HCT116 (cell line): ENCODE results near the gene WDR35. TPM values are rescaled to one million over a fixed set of nuclear protein-coding genes. Genes with fewer than 3 reads are reported as not detected.

ENCODE experiments used
- ATAC-seq: fragments of 200-7000 bp; cut with Tn5 transposase; 2 replicates; pipeline ENCODE4 v1.9.1; 2020; ENCODE audit warnings: mild to moderate bottlenecking, moderate library complexity
- BruUV-seq: library from RNA; stranded (reverse); fragments of 400-500 nt; replicated peaks from 2 replicates; lab custom pipeline; 2021; lab: Mats Ljungman, UMichigan
- CTCF ChIA-PET: fragments of 300-600 bp; sonication (Branson Sonifier 250); formaldehyde crosslinking; loops from one replicate; lab custom pipeline; 2021; ENCODE audit warnings: antibody characterized with exemption; lab: Charles Lee
- POLR2A ChIA-PET: fragments of 300-600, 350-600 bp; sonication (Branson Sonifier 250); formaldehyde crosslinking; loops from one replicate; lab custom pipeline; 2021; ENCODE audit warnings: antibody characterized with exemption; lab: Charles Lee
- RAD21 ChIA-PET, 2 experiments: fragments of 300-600 bp; sonication (Branson Sonifier 250); formaldehyde crosslinking; loops; one replicate each; lab custom pipeline; 2023; ENCODE audit warnings: low total read pairs in 2 of 2; ENCODE audit not compliant: uncharacterized antibody in 2 of 2, unreplicated experiment in 2 of 2, low non-redundant PET in 1 of 2; lab: Charles Lee
- DNase-seq: peaks from one replicate; pipeline ENCODE4 v3.0.0-alpha.2; 2010; ENCODE audit warnings: low read depth, low spot score
- H2AFZ ChIP-seq: fragments of 200-600 bp; shearing (Covaris generic), sonication (generic); 2 replicates; pipeline ENCODE4 v1.6.1; 2017; ENCODE audit warnings: low read depth, mixed run types, mixed read lengths, antibody characterized with exemption, low read length; ENCODE audit not compliant: poor library complexity, severe bottlenecking
- H3K27ac ChIP-seq: 2 replicates; pipeline ENCODE4 v1.5.1; 2012; ENCODE audit warnings: low read depth, low read length
- H3K27me3 ChIP-seq: fragments of 200-600 bp; sonication (generic); 2 replicates; pipeline ENCODE4 v1.6.1; 2016; ENCODE audit warnings: mixed run types, low read length, mixed read lengths; ENCODE audit not compliant: insufficient read depth
- H3K36me3 ChIP-seq, 2 experiments: fragments of 200-500 bp in 1 of 2; fragments of 200-600 bp in 1 of 2; sonication (Bioruptor generic) in 1 of 2; sonication (generic) in 1 of 2; 2 replicates each; pipeline versions ENCODE4 v1.5.1 to v1.6.1; 2014 to 2016; ENCODE audit warnings: low read length in 2 of 2, inconsistent platforms in 1 of 2, mixed read lengths in 1 of 2, mixed run types in 1 of 2; ENCODE audit not compliant: insufficient read depth in 2 of 2, control insufficient read depth in 1 of 2
- H3K4me1 ChIP-seq, 2 experiments: fragments of 200-600 bp in 1 of 2; sonication (generic) in 1 of 2; 2 replicates each; pipeline versions ENCODE4 v1.5.1 to v1.6.1; 2012 to 2017; ENCODE audit warnings: low read length in 2 of 2, inconsistent platforms in 1 of 2, mild to moderate bottlenecking in 1 of 2, mixed read lengths in 1 of 2, mixed run types in 1 of 2, moderate library complexity in 1 of 2; ENCODE audit not compliant: insufficient read depth in 2 of 2, control insufficient read depth in 1 of 2
- H3K4me2 ChIP-seq: fragments of 200-600 bp; sonication (generic); 2 replicates; pipeline ENCODE4 v1.6.1; 2017; ENCODE audit warnings: mixed run types, low read length, mixed read lengths
- H3K4me3 ChIP-seq, 2 experiments: fragments of 200-600 bp in 1 of 2; sonication (generic) in 1 of 2; replicated peaks in 1 of 2; 2 replicates each; pipeline ENCODE4 v1.5.1; 2011 to 2016; ENCODE audit warnings: low read length in 2 of 2, control low read depth in 1 of 2, low read depth in 1 of 2, mild to moderate bottlenecking in 1 of 2, mixed read lengths in 1 of 2, mixed run types in 1 of 2
- H3K79me2 ChIP-seq: fragments of 200-600 bp; sonication (generic); 2 replicates; pipeline ENCODE4 v1.6.1; 2017; ENCODE audit warnings: mild to moderate bottlenecking, mixed run types, low read length, moderate library complexity, mixed read lengths; ENCODE audit not compliant: insufficient read depth
- H3K9ac ChIP-seq: fragments of 200-600 bp; sonication (generic); 2 replicates; pipeline ENCODE4 v1.6.1; 2016; ENCODE audit warnings: low read length, mixed read lengths
- H3K9me2 ChIP-seq: fragments of 200-600 bp; sonication (generic), shearing (Covaris generic); 2 replicates; pipeline ENCODE4 v1.6.1; 2017; ENCODE audit warnings: mixed run types, mild to moderate bottlenecking, moderate library complexity; ENCODE audit not compliant: insufficient read depth
- H3K9me3 ChIP-seq, 2 experiments: fragments of 200-500 bp in 1 of 2; fragments of 200-600 bp in 1 of 2; sonication (Bioruptor generic) in 1 of 2; sonication (generic) in 1 of 2; 2 replicates each; pipeline ENCODE4 v1.6.1; 2014 to 2017; ENCODE audit warnings: low read length in 2 of 2, mixed read lengths in 2 of 2, inconsistent platforms in 1 of 2, low read depth in 1 of 2, mild to moderate bottlenecking in 1 of 2, mixed run types in 1 of 2, moderate library complexity in 1 of 2; ENCODE audit not compliant: control insufficient read depth in 1 of 2, insufficient read depth in 1 of 2
- H4K20me1 ChIP-seq: fragments of 200-600 bp; sonication (generic), shearing (Covaris generic); 2 replicates; pipeline ENCODE4 v1.6.1; 2017; ENCODE audit warnings: mixed run types, mild to moderate bottlenecking, moderate library complexity; ENCODE audit not compliant: insufficient read depth
- CEBPB ChIP-seq: IDR thresholded peaks from 2 replicates; pipeline ENCODE4 v1.6.1; 2012; ENCODE audit warnings: low read depth
- ELF1 ChIP-seq: IDR thresholded peaks from 2 replicates; pipeline ENCODE4 v1.6.1; 2012; ENCODE audit warnings: low read depth, borderline replicate concordance
- EZH2 ChIP-seq: fragments of 200-600 bp; sonication (generic); IDR thresholded peaks from 2 replicates; pipeline ENCODE4 v1.6.1; 2017; ENCODE audit warnings: antibody characterized with exemption, mixed run types
- EZH2phosphoT487 ChIP-seq: fragments of 200-600 bp; IDR thresholded peaks from 2 replicates; pipeline ENCODE4 v1.6.1; 2018; ENCODE audit warnings: antibody characterized with exemption, borderline replicate concordance
- FOSL1 ChIP-seq: IDR thresholded peaks from 2 replicates; pipeline ENCODE4 v1.6.1; 2012; ENCODE audit warnings: low read depth
- POLR2AphosphoS5 ChIP-seq: IDR thresholded peaks from 2 replicates; pipeline ENCODE4 v1.6.1; 2011; ENCODE audit warnings: mild to moderate bottlenecking, low read depth, low read length, moderate library complexity
- TCF7L2 ChIP-seq: IDR thresholded peaks from 2 replicates; pipeline ENCODE4 v1.7.0; 2011; ENCODE audit warnings: borderline replicate concordance, inconsistent platforms; ENCODE audit not compliant: insufficient read depth, insufficient read length; ENCODE audit errors: extremely low read depth
- ZBTB33 ChIP-seq: IDR thresholded peaks from 2 replicates; pipeline ENCODE4 v1.6.1; 2011; ENCODE audit warnings: mild to moderate bottlenecking, low read length, moderate library complexity; ENCODE audit not compliant: insufficient replicate concordance; ENCODE audit errors: extremely low read depth
- ZNF274 ChIP-seq: fragments of 200-500 bp; sonication (Bioruptor generic); IDR thresholded peaks from 2 replicates; pipeline ENCODE4 v1.6.1; 2014; ENCODE audit warnings: mild to moderate bottlenecking, low read depth, low read length, inconsistent platforms
- intact Hi-C: fragments of 100-400 bp; cut with micrococcal nuclease; formaldehyde crosslinking; loops from 2 replicates; pipeline ENCODE4 v1.10.0; 2022
- total RNA-seq: library from RNA; stranded (reverse); gene quantifications from one replicate; pipeline ENCODE4 v1.2.1, GENCODE V29; 2021; ENCODE audit not compliant: unreplicated experiment
- TF ChIP-seq, protein P1 (sequence below): IDR thresholded peaks from 2 replicates; pipeline ENCODE4 v1.6.1; 2012
- TF ChIP-seq, protein P2 (sequence below): IDR thresholded peaks from 2 replicates; pipeline ENCODE4 v1.6.1; 2012; ENCODE audit warnings: low read depth
- TF ChIP-seq, protein P3 (sequence below), 3 experiments: fragments of 200-600 bp in 1 of 3; sonication (generic) in 1 of 3; IDR thresholded peaks in 2 of 3; conservative IDR thresholded peaks in 1 of 3; 2 replicates each; pipeline ENCODE4 v1.5.1; 2012 to 2017; ENCODE audit warnings: low read depth in 2 of 3, low read length in 2 of 3, antibody characterized with exemption in 1 of 3, borderline replicate concordance in 1 of 3, control low read depth in 1 of 3, mild to moderate bottlenecking in 1 of 3, mixed read lengths in 1 of 3, mixed run types in 1 of 3, moderate library complexity in 1 of 3; ENCODE audit not compliant: insufficient read depth in 1 of 3

WDR35 gene
- total RNA-seq, 1 experiment from 2014 or later, result 9.6 TPM

DNA sequence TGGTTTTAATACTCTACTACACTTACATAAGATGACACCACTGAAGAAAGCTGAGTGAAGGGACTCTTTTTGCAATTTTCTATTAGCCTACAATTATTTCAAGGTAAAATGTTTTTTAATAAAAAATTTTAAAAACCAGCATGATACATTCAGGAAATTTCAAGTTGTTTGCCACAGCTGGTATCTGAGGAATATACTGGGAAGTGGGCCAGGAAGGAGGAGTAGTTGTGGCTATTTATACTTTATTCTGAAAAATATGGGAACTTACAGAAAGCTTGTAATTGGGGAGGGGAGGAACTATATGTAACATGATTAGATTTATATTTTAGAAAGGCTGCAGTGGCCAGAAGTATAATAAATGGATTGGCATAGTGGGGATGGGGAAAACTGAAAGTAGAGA lies 40.8 kb downstream of the WDR35 start:
- POLR2A ChIA-PET, result no interaction called here
- Histone ChIP-seq H3K36me3 (no peaks in the 10 kb centered on the region; a peak in 1 of 4 replicates), H3K9me3 (no peaks in the 10 kb centered on the region), H3K27ac (no peak overlapping the region), H3K79me2 (no peaks in the 10 kb centered on the region), H3K27me3 (no peaks in the 10 kb centered on the region), H4K20me1 (no peaks in the 10 kb centered on the region), H3K4me2 (no peak overlapping the region), H2AFZ (no peak overlapping the region), H3K4me3 (no peak overlapping the region), H3K9ac (no peak overlapping the region), H3K4me1 (no peaks in the 10 kb centered on the region), H3K9me2 (no peaks in the 10 kb centered on the region)
- no TSS peak for BruUV-seq
- TF ChIP-seq TCF7L2 (no peak), FOSL1 (no peak), ZNF274 (no peak), EZH2 (no peak), CEBPB (no peak), EZH2phosphoT487 (no peak), ZBTB33 (no peak), POLR2AphosphoS5 (no peak), ELF1 (no peak)
- TF ChIP-seq, protein P1, sequence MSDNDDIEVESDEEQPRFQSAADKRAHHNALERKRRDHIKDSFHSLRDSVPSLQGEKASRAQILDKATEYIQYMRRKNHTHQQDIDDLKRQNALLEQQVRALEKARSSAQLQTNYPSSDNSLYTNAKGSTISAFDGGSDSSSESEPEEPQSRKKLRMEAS, result no peak
- TF ChIP-seq, protein P2, sequence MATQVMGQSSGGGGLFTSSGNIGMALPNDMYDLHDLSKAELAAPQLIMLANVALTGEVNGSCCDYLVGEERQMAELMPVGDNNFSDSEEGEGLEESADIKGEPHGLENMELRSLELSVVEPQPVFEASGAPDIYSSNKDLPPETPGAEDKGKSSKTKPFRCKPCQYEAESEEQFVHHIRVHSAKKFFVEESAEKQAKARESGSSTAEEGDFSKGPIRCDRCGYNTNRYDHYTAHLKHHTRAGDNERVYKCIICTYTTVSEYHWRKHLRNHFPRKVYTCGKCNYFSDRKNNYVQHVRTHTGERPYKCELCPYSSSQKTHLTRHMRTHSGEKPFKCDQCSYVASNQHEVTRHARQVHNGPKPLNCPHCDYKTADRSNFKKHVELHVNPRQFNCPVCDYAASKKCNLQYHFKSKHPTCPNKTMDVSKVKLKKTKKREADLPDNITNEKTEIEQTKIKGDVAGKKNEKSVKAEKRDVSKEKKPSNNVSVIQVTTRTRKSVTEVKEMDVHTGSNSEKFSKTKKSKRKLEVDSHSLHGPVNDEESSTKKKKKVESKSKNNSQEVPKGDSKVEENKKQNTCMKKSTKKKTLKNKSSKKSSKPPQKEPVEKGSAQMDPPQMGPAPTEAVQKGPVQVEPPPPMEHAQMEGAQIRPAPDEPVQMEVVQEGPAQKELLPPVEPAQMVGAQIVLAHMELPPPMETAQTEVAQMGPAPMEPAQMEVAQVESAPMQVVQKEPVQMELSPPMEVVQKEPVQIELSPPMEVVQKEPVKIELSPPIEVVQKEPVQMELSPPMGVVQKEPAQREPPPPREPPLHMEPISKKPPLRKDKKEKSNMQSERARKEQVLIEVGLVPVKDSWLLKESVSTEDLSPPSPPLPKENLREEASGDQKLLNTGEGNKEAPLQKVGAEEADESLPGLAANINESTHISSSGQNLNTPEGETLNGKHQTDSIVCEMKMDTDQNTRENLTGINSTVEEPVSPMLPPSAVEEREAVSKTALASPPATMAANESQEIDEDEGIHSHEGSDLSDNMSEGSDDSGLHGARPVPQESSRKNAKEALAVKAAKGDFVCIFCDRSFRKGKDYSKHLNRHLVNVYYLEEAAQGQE, result no peak
- TF ChIP-seq, protein P3, sequence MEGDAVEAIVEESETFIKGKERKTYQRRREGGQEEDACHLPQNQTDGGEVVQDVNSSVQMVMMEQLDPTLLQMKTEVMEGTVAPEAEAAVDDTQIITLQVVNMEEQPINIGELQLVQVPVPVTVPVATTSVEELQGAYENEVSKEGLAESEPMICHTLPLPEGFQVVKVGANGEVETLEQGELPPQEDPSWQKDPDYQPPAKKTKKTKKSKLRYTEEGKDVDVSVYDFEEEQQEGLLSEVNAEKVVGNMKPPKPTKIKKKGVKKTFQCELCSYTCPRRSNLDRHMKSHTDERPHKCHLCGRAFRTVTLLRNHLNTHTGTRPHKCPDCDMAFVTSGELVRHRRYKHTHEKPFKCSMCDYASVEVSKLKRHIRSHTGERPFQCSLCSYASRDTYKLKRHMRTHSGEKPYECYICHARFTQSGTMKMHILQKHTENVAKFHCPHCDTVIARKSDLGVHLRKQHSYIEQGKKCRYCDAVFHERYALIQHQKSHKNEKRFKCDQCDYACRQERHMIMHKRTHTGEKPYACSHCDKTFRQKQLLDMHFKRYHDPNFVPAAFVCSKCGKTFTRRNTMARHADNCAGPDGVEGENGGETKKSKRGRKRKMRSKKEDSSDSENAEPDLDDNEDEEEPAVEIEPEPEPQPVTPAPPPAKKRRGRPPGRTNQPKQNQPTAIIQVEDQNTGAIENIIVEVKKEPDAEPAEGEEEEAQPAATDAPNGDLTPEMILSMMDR (IDR thresholded peaks at IDR 0.05 in 2 of 3, conservative IDR thresholded peaks at IDR 0.05 in 1 of 3; ENCODE audit: borderline replicate concordance in 1 of 3, insufficient read depth in 1 of 3, low read depth in 2 of 3, low read length in 2 of 3), result no peak
- no peak for DNase-seq
- CTCF ChIA-PET, result interaction anchor here (0.7 kb wide), 1 partner anchor 145 kb away, joined by 3 read pairs; no protein-coding TSS in a partner anchor
- RAD21 ChIA-PET, result no interaction called here
- no peak for ATAC-seq
- intact Hi-C loops, result no loop called here
